ENCODE measurements around the gene KCNQ2. TPM values are rescaled to one million over a fixed set of nuclear protein-coding genes. Genes with fewer than 3 reads are reported as not detected.

KCNQ2 gene
- total RNA-seq, 1 experiment from 2014 or later: not detected

GRCh38 chr20:63492982-63493381, 20.5 kb upstream of the KCNQ2 start:
- intact Hi-C loops (cut with micrococcal nuclease): no loop called here
- no TSS peak for BruUV-seq (replicated peaks)
- Mint-ChIP-seq H3K27me3 (ENCODE audit: insufficient read depth, unreplicated experiment) (no peaks in the 10 kb centered on the region), H3K4me3 (ENCODE audit: unreplicated experiment) (no peak overlapping the region), H3K36me3 (ENCODE audit: insufficient read depth, unreplicated experiment) (peaks cover 5% of the 10 kb centered on the region), H3K27ac (ENCODE audit: low read depth, unreplicated experiment) (no peak overlapping the region), H3K9me3 (ENCODE audit: unreplicated experiment) (peaks cover 18% of the 10 kb centered on the region), H3K4me1 (ENCODE audit: insufficient read depth, unreplicated experiment) (no peaks in the 10 kb centered on the region)
- DNase-seq (ENCODE audit: unreplicated experiment): no peak
- ChIA-PET CTCF (interaction anchor here (0.7 to 1.3 kb wide), 3 partner anchors 13 to 620 kb away, joined by 3 to 4 read pairs (median 3); no protein-coding TSS in a partner anchor), POLR2A (interaction anchor here (0.7 kb wide), 1 partner anchor 9 kb away, joined by 3 read pairs; no protein-coding TSS in a partner anchor)
- TF ChIP-seq, protein P1, sequence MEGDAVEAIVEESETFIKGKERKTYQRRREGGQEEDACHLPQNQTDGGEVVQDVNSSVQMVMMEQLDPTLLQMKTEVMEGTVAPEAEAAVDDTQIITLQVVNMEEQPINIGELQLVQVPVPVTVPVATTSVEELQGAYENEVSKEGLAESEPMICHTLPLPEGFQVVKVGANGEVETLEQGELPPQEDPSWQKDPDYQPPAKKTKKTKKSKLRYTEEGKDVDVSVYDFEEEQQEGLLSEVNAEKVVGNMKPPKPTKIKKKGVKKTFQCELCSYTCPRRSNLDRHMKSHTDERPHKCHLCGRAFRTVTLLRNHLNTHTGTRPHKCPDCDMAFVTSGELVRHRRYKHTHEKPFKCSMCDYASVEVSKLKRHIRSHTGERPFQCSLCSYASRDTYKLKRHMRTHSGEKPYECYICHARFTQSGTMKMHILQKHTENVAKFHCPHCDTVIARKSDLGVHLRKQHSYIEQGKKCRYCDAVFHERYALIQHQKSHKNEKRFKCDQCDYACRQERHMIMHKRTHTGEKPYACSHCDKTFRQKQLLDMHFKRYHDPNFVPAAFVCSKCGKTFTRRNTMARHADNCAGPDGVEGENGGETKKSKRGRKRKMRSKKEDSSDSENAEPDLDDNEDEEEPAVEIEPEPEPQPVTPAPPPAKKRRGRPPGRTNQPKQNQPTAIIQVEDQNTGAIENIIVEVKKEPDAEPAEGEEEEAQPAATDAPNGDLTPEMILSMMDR (IDR thresholded peaks at IDR 0.05; ENCODE audit: unreplicated experiment): no peak

DNA sequence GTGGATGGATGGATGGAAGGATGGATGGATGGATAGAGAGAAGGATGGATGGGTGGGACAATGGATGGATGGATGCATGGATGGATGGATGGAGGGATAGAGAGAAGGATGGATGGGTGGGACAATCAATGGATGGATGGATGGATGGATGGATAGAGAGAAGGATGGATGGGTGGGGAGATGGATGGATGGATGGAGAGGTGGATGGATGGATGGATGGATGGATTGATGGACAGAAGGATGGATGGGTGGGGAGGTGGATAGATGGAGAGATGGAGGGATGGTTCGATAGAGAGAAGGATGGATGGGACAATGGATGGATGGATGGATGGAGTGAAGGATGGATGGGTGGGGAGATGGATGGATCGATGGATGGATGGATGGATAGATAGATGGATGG, 20.1 kb upstream of the KCNQ2 start:
- Mint-ChIP-seq H3K9me3 (ENCODE audit: unreplicated experiment) (peaks cover 18% of the 10 kb centered on the region), H3K27ac (ENCODE audit: low read depth, unreplicated experiment) (no peak overlapping the region), H3K4me1 (ENCODE audit: insufficient read depth, unreplicated experiment) (no peaks in the 10 kb centered on the region), H3K4me3 (ENCODE audit: unreplicated experiment) (no peak overlapping the region), H3K36me3 (ENCODE audit: insufficient read depth, unreplicated experiment) (peaks cover 5% of the 10 kb centered on the region), H3K27me3 (ENCODE audit: insufficient read depth, unreplicated experiment) (no peaks in the 10 kb centered on the region)
- ChIA-PET POLR2A (no interaction called here), CTCF (no interaction called here)
- DNase-seq (ENCODE audit: unreplicated experiment): no peak
- intact Hi-C loops (cut with micrococcal nuclease): no loop called here
- TF ChIP-seq, protein P1 (IDR thresholded peaks at IDR 0.05; ENCODE audit: unreplicated experiment): no peak
- BruUV-seq (replicated peaks): no TSS peak

DNA sequence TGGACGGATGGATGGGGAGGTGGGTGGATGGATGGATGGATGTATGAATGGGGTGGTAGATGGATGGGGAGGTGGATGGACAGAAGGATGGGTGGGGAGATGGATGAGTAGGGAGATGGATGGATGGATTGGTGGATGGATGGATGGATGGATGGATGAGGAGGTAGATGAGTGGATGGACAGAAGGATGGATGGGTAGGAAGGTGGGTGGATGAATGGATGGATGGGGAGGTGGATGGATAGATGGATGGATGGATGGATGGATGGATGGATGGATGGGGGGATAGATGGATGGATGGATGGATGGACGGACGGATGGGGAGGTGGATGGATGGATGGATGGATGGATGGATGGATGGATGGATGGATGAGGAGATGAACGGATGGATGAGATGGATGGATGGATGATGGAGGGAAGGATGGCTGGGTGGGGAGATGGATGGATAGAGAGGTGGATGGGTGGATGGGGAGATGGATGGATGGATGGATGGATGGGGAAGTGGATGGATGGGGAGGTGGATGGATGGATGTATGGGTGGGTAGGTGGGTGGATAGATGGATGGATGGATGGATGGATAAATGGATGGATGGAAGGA, 19.3 kb upstream of the KCNQ2 start:
- BruUV-seq (replicated peaks): no TSS peak
- no peaks in the 10 kb centered on the region for H3K4me1 Mint-ChIP-seq (ENCODE audit: insufficient read depth, unreplicated experiment)
- ChIA-PET CTCF (no interaction called here), POLR2A (no interaction called here)
- no peaks in the 10 kb centered on the region for H3K27me3 Mint-ChIP-seq (ENCODE audit: insufficient read depth, unreplicated experiment)
- no peak for DNase-seq (ENCODE audit: unreplicated experiment)
- TF ChIP-seq, protein P1 (IDR thresholded peaks at IDR 0.05; ENCODE audit: unreplicated experiment): no peak
- no peak overlapping the region for H3K4me3 Mint-ChIP-seq (ENCODE audit: unreplicated experiment)
- H3K9me3 Mint-ChIP-seq (ENCODE audit: unreplicated experiment): peaks cover 18% of the 10 kb centered on the region
- peaks cover 5% of the 10 kb centered on the region for H3K36me3 Mint-ChIP-seq (ENCODE audit: insufficient read depth, unreplicated experiment)
- intact Hi-C loops (cut with micrococcal nuclease): no loop called here
- H3K27ac Mint-ChIP-seq (ENCODE audit: low read depth, unreplicated experiment): no peak overlapping the region

DNA sequence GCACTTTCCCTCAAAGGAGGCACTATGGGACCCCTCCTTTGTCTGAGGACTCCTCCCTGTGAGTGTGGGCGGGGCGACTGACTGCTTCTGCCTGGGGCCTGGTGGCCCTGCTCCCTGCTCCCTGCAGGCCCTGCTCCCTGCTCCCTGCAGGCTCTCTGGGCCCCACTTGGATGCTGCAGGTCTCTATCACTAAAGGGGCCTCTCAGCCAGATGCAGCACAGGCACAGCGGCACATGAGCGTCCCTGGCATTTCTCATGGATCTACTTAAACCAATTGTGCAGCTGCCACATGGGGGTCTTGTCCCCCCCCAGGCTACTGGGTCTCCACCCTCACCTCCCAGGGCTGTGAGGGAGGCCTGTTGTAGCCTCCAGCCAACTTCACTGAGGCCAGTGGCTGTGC, 18.6 kb upstream of the KCNQ2 start:
- intact Hi-C loops (cut with micrococcal nuclease): no loop called here
- Mint-ChIP-seq H3K4me1 (ENCODE audit: insufficient read depth, unreplicated experiment) (no peaks in the 10 kb centered on the region), H3K36me3 (ENCODE audit: insufficient read depth, unreplicated experiment) (peaks cover 5% of the 10 kb centered on the region), H3K27ac (ENCODE audit: low read depth, unreplicated experiment) (no peak overlapping the region), H3K9me3 (ENCODE audit: unreplicated experiment) (peaks cover 18% of the 10 kb centered on the region), H3K4me3 (ENCODE audit: unreplicated experiment) (no peak overlapping the region), H3K27me3 (ENCODE audit: insufficient read depth, unreplicated experiment) (no peaks in the 10 kb centered on the region)
- TF ChIP-seq, protein P1 (IDR thresholded peaks at IDR 0.05; ENCODE audit: unreplicated experiment): no peak
- POLR2A ChIA-PET: no interaction called here
- no peak for DNase-seq (ENCODE audit: unreplicated experiment)
- BruUV-seq (replicated peaks): no TSS peak
- CTCF ChIA-PET: no interaction called here
